ENCODE results near the gene RASGEF1C.
"Not testable (repeated sequence)": the region's sequence is repeated elsewhere in the genome, so short reads cannot be mapped to it uniquely, and the experiment has no call there.

Gene RASGEF1C

DNA sequence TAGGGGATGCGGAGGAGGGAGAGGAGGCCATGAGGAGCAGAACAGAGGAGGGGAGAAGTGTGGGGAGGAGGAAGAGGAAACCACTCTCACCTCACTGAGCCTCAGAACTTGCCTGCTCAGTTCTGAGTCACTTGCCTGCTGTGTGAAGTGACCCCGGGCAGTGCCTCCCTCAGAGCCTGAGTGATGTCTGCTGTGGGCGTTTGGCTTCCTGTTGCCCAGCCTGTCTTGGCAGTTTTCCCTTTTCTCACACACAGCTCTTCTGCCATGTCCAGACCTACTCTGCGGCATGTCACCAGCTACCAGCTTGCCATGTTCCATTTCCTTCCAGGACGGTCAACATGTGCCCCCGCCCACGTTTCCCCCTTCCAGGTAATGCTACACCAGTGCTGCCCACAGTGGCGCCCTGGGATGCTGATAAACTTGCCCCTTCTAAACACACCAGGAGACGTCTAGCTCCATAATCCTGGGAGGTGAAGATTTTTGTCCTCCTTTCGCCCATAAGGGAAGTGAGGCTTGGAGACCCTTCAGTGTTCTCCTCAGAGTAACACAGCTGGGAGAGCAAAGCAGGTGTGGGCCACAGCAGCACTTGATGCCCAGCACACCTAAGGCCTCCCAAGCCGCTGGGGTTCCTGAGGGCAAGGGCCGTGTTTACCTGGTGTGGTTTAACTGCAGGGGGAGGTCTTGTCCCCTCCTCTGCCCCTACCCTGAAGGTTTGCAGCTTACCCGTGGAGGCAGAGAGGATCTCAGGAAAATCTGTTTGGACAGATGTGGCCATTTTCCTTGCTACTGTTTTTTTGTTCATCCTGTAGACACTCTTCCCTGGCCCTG, 73.7 kb downstream of the RASGEF1C start:
- DNase-seq = no peak

DNA sequence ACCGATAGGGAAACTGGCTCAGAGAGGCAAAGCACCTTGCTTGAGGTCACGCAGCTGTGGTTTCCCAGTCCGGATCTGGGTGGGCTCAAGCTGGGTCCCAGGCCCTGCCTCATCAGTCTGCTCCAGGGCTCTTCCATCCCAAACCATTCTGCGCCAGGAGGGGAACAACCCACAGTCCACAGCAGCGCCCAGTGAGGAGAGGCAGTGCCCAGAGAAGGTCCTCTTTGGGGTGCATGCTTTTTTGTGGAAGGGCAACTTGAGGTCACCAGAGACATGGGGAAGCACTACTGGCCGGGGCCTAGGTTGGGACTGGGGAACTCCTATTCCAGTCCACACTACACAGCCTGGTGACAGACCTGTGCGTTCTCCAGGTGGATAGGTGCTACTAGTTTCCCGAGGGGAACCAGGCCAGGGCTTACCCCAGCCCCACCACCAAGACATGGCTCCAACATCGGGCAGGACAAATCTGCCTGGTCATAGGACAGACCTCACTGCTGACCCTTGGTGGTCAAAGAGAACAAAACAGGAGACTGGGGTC, 75.0 kb downstream of the RASGEF1C start:
- no peak for DNase-seq

DNA sequence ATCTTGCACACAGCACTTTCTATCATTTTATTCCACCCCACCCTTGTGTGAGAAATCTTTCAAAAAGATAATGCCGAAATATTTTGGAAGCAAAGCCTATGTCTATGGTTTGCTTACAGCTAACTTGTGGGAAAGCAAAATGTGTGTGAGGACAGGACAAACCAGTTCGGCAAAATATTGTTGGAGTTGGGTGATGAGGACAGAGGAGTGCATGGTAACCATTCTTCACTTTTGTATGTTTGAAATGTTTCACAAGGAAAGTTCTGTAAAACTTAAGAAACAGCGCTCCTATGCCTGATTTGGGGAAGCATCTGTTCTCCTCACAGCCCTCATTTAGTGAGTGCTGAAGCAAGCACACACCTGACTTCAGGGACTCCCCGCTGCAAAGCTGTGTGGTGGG, 75.5 kb downstream of the RASGEF1C start:
- DNase-seq = no peak

DNA sequence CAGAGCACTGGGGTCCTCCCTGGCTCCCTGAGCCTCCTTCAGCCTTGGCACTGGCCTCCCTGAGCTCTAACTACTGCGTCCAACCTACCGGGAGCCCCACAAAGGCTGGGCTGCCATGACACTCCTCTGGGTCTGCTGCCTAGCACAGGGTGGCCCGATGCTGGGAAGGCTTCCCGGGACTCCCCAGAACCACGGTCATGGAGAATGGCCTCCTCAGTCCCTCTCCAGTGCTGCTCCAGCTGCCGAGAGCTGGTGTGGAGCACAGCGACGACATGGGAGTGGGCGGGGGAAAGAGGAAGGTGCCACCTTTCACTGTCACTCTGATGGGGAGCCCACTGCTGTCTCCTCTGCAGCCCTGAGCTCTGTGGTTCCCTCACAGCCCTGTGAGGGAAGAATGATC, 76.0 kb downstream of the RASGEF1C start:
- DNase-seq = no peak

DNA sequence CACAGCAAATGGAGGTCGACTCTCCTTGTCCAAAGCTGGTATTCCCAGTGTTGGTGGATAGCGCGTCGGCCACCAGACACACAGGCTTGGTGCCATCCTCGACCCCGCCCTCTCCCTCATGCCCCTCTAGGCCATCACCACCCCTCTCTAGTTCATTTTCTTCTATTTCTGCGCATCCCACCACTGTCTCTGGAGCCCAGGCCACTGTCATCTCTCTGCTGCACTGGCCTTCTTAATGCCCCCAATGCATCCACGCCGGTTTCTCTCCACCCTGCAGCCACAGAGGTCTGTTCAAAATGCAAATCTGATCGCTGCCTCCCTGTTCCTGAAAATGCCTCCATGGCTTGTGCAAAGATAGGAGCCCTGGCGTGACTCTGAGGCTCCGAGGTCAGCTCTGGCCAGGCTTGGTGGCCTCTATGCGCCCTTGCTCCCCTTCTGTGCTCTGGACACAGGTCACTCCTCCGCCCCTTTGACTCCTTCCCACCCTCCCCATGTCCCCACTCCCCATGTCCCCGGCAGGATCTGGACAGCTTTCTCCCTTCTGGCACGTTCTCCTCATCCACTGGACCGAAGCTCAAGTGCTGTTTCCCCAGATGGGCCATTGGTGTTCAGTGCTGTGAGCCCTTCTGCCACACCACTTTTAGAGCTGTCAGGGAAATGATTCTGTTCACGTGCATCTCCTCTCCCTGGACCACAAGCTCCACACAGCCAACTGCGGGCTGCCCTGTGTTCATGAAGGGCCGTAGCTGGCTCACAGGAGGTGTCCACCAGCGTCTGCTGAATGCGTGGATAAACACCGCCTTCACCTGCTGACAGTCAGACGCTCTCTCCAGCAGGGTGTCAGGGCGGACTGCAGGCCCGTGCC, 77.9 kb downstream of the RASGEF1C start:
- DNase-seq = no peak

DNA sequence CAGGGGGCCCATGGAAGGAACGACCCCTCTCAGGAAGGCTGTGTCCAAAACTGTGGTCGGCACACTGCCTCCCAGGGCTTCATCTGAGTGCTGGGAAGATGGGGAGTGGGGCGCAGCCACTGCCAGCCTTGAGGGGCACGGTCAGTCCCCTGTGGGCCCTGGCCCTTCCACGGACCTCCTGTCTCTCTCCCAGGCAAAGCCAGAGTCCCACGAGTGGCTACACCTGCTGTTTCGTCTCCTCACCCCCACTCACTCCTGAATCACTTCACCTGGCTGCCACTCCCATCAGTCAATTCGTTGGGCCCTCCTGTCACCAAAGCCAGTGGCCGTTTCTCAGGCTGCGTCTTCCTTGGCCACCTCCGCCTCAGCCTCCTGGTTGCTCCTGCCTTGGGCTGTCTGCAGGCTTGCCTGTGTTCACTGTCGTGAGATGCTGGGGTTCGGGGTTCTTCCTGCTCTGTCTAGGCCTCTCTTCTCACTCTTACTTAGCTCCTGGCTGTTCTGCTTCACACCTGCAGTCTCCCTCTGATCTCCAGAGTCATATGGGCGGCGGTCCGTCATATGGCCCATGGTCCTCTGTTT, 78.6 kb downstream of the RASGEF1C start:
- no peak for DNase-seq

DNA sequence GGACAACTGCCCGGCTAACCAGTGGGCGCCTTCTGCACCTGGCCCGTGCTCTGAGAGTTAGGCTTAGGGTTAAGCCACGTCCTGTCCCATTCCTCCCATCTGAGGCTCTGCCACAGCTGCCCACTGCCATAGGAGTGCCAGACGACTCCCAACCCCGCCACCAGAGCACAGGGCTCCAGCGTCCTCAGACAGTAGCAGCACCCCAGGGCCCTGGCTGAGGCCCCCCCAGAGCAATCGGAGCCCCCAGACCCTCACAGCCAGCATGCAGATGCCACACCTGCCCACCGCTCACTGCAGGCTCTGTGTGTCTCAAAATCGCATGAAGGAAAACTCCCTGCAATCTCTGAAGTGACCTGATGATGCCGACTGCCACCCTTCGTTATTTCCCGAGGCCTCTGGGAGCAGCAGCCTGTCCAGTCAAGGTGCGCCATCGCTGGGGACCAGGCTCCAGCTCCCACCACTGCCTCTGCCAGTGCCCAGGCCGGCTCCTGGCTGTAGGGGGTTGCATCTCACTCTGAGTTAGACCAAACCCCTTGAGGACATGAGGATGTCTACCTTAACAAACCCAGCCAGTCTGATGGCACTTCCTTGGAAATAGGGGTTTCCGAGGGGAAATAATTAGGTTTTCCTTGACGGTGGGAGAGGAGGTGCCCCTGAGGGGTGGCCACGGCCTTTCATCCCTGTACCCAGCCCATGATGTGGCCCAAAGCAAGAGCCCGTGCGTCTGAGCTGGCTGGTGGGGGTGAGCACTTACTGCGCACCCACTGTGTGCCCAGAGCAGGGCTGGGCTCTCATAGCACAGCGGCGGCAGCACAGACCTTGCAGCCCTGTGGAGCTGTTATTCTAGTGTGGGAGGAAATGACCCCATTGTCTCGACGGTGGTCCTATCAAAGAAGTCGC, 79.5 kb downstream of the RASGEF1C start:
- no peak for DNase-seq

DNA sequence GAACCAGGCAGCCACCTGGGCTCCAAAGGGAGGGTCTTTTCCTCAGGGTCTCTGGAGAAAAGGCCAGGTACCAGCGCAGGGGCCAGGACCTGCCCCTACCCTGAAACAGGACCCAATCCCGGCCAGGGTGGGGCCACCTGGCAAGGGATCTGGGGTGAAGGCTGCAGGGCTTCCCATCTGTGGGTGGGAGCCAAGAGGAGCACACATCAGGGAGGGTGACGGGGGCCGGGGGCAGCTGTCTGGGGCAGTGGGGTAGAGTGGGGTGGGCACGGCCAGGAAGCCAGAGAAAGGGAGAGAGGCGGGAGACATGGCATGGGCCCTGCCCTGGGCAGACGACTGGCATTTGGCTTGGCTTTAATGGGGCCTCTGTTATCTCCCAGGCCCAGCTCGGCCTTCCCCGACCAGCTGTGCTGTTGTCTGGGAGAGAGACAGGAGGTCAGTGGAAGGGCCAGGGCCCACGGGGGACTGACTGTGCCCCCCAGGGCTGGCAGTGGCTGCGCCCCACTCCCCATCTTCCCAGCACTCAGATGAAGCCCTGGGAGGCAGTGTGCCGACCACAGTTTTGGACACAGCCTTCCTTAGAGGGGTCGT, 80.2 kb downstream of the RASGEF1C start:
- no peak for DNase-seq

DNA sequence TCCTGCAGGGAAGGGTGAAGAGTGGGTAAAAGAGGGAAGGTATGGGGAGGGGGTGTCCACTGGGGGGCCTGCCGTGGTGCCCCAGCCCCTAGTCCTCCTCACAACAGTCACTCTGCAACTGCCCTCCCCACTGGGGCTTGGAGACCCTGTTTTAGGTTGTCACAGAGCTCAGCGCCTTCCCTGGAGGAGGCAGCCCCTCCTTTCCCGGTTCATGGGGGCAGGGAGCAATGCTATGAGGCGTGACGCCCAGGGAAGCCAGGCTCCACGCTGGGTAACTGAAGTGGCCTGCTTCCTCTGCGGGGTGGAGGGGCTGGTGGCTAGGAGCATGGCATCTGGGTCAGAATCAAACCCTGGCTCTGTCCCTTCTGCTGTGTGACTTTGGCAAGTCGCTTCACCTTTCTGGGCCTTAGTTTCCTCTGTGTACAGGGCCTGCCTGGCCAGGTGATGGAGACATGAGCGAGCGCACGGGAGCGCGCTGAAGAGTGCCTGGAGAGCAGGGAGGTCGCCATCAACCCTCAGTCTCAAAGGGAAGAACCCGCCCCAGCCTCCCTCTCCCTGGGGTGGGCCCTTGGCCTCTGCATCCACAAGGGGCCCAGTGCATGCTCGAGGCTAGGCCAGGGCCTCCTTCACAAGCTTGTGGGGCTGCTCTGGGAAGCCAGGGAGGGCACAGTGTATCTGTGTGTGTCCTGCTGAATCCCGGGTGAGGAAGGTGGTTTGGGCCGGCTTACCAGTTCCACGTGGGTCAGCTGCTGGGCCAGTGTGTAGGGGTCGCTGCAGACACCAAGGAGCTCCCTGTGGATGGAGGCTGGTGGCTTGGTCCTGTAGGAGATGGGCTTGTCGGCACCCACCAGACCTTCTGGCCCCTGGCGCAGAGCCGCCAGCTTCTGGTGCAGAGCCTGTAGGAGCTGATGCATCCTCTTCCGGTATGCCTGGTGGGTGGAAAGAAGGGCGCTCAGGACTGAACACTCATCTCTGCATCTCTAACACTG, 81.0 kb downstream of the RASGEF1C start:
- no peak for DNase-seq

DNA sequence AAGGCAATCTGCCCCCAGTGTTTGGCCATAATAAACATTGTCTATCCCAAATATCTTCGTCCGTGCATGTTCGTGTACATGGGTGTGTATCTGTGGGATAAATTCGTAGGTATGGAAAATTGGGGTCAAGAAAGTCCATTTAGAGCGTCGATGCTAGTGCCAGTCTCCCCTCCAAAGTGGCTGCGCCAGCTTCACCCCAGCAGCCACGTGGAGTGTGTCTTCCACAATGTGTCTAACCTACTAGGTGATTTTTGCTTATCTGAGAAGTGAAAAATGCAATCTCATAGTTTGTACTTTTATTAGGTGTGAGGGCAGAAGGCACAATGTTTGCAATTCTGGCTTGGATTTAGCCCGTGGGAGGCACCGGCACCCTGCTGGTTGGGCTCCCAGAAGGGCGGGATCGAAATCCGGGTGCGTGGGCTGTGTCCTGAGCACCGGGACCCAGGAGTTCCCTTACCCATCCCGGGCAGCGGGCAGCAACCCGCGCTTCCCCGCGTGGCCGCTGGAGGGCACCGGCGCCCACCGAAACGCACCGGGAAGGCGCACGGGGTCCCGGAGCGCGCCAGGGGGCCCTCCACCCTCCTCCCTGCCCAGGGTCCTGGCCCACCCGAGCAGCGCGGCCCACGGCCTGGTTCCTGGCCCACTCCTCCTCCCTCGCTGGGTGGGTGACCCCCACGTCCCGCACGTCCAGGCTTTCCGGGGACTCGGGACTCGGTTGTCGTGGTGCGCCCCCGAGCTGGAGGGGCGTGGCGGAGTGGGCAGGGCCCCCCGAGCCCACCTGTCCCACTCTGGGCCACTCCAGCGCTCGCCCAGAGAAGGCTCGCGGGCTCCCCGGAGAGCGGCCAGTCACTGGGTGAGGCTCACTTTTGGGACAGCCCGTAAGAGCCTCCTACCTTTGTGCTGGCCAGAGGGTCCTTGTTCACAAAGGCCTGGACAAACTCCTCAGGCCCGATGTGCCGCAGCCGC, 82.0 kb downstream of the RASGEF1C start:
- DNase-seq = no peak

DNA sequence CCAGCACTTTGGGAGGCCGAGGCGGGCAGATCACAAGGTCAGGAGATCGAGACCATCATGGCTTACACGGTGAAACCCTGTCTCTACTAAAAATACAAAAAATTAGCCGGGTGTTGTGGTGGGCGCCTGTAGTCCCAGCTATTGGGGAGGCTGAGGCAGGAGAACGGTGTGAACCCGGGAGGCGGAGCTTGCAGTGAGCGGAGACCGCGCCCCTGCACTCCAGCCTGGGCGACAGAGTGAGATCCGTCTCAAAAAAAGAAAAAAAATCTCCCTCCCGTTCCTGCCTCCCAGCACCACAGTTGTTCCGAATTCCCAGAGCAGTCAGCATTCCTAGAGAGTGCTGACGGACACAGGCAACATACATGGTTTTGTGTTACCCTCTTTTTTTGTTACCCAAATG, 82.9 kb downstream of the RASGEF1C start:
- DNase-seq = not testable (repeated sequence)

DNA sequence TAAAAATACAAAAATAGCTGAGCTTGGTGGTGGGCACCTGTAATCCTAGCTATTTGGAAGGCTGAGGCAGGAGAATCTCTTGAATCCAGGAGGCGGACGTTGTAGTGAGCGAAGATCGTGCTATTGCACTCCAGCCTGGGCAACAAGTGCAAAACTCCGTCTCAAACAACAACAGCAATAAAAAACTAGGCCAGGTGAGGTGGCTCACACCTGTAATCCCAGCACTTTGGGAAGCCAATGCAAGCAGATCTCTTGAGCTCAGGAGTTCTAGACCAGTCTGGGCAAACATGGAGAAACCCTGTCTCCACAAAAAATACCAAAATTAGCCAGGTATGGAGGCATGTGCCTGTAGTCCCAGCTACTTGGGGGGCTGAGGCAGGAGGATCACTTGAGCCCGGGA, 84.3 kb downstream of the RASGEF1C start:
- not testable (repeated sequence) for DNase-seq

DNA sequence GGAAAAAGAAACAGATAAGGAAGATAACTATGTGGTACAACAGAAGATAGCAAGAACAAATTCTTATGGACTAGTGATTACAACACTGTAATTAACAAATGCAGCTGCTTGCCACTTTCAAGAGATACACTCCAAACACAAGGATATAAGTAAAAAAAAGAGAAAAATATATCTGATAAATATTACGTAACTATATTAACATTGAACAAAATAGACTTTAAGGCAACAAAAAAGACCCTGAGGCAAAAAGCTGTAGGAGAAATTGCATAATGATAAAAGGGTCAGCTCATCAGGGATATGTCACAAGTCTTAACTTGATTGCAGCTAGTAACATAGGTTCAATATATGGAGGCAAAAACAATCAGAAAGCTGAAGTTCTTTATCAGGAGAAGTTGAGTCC, 86.1 kb downstream of the RASGEF1C start:
- no peak for DNase-seq

DNA sequence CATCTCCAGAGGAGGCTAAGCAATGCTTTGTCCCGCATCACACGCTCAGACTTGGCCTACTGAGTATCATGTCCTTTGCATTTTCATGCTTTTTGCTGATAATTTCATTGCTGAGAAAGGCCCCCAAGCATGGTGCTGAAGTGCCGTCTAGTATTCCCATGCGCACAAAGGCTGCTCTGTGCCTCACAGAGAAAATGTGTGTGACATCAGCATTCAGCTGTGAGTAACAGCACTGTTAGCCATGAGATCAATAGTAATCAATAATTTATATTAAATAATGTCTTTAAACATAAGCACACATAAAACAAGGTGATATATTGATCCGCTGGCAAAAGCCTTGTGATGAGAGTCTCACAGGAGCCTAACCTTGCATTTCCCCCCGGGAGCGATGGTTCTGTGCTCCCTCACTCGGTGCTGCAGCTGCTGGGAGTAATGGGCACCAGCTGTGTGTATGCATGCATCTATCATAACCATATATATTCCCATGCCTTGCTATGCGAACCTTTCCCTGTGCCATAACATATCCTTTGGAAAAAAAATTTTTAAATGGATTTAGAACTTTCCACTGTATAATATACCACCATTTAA, 87.1 kb downstream of the RASGEF1C start:
- no peak for DNase-seq

DNA sequence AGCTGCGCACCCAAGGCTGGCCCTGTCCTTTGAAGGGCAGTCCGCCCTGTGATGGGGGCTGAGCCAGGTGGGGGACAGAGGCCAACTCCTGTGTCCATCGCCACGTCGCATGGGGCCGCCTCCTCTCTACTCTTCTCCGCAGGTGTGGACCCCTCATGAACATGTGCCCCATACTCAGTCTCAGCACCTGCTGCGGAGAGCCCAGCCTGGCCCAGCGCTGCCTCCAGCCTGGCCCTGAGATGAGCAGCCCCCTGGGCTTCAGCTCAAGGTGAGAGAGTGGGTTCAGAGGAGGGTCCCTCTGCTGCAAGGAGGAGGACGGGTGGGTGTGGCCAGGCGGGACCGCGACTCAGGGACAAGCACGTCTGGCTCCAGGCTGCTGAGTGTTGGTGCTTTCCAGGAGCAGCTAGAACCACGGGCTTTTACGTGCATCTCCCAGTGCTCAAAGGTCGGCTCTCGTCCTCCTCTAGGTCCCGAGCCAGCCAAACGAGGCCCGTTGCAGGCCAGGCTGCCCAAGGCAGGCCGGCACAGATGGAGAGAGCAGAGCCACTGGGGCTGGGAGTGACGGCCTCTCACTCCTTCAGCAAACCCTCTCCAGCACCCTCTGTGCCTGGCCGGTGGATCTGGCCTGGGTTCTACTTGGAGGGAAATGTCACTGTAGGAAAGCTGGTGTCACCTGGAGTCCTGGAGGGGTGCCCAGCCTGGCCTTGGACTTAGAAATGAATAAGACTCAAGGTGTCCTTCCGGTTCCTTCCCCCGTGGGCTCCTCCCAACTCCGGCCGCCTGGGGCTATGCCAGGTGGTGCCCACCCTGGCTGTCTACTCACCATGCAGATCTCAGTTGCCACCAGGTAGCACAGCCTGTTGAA, 88.5 kb downstream of the RASGEF1C start:
- DNase-seq = no peak

DNA sequence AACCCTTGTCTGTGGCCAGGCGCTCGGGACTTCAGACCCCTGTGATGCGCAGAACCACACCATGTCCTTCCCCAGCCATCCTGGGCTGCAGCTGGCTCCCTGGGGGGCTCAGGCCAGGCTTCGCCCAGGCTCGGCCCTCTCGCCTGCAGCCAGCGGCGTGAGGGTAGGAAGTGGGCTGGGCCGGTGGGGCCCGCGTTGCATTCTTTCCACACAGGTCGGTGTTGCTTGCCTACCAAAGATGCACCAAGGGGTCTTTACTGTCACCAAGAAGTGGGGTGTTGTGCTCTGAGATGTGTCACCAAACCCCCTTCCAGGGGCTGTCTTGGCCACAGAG, 89.1 kb downstream of the RASGEF1C start:
- DNase-seq = no peak

DNA sequence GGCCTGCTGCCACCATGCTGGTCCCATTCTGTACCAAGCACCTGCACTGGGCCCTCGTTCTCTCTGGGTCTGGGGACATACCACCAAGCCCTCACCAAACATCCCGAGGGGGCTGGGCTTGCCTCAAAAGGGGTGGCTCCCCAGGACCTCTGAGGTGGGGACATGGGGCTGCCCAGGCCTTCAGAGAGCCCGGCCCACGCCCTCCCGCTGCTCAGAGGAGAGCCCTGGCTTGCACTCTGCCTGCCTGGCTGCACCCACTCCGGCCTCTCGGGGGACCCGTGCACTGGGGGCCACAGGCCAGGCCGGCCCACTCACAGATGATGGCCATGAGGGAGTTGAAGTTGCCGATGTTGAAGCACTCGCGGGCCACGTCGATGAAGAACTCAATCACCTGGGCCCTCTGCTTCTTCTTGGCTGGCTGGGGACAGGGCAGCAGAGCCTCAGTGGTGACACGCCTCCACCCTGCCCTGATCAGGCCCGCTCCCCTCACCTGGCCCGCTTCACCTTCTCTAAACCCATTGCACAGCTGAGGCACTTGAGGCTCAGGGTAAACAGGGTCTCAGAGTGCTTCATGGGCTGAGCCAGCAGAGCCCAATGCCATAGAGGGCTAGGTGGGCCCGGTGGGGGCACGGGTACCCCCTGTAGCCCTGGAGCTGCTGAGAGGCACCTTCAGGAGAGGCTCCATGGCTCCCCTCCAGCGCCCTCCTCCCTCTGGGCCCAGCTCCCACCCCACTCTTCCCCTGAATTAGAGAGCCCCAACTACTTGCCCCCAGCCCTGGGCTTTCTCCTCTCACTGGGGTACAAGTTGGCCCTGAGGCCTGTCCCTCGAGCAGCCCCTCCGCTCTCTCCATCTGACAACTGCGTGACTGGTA, 89.7 kb downstream of the RASGEF1C start:
- DNase-seq = no peak

Measured in NCI-H146 (cell line).